ENCODE results near the gene NCKAP5. TPM values are rescaled to one million over a fixed set of nuclear protein-coding genes. Genes with fewer than 3 reads are reported as not detected.

The NCKAP5 gene
- total and polyA plus RNA-seq, 2 of the 8 experiments (the other 6 are each of a cell fraction or from before 2014, with no cell fraction given) = 0.27 to 0.86 TPM

- CTCF ChIA-PET (ENCODE audit: partially characterized antibody) = interaction anchor here (1.0 to 2.9 kb wide), 7 partner anchors 9 to 107 kb away, joined by 3 to 17 read pairs (median 4); no protein-coding TSS in a partner anchor
- no peaks in the 10 kb centered on the region for H3K79me2 ChIP-seq (ENCODE audit: control insufficient read depth in 1 of 2, insufficient read depth in 2 of 2, low read length in 2 of 2)
- FAIRE-seq = no peak
- TF ChIP-seq CHD7 (IDR thresholded peaks at IDR 0.05; ENCODE audit: insufficient replicate concordance, low read length) = no peak
Observed at GRCh38 chr2:133412694-133413093, 155.6 kb downstream of the NCKAP5 start.

More at GRCh38 chr2:133412694-133413093, 155.6 kb downstream of the NCKAP5 start:
- Histone ChIP-seq H3K56ac (replicated peaks; ENCODE audit: insufficient read length, low read depth, low read length) (no peak overlapping the region), H3K4ac (replicated peaks; ENCODE audit: insufficient read length, low read depth, low read length) (no peak overlapping the region), H3K23me2 (ENCODE audit: low read depth, low read length) (no peaks in the 10 kb centered on the region), H4K91ac (replicated peaks; ENCODE audit: insufficient read length, low read length) (no peak overlapping the region), H3K14ac (ENCODE audit: insufficient read length) (no peak overlapping the region), H2BK20ac (ENCODE audit: low read length) (no peak overlapping the region), H2BK5ac (ENCODE audit: low read depth, low read length) (no peak overlapping the region), H3K27ac (ENCODE audit: low read depth, low read length) (no peak overlapping the region), H2BK15ac (ENCODE audit: low read length) (no peak overlapping the region), H3K4me1 (replicated peaks in 1 of 4; ENCODE audit: control insufficient read depth in 3 of 4, insufficient read depth in 4 of 4, low read length in 3 of 4) (peaks cover 0 to 1% (median 0%) of the 10 kb centered on the region in 4 experiments; a peak in 3 of 7 replicates), H3K18ac (ENCODE audit: extremely low read depth, low read length) (no peak overlapping the region), H2BK12ac (ENCODE audit: low read depth, low read length) (no peak overlapping the region), H3K23ac (ENCODE audit: insufficient read length) (no peak overlapping the region), H3K36me3 (ENCODE audit: control insufficient read depth in 2 of 4, insufficient read depth in 4 of 4, low read length in 3 of 4) (no peaks in the 10 kb centered on the region), H3K9me3 (ENCODE audit: insufficient read depth in 2 of 2, low read depth in 1 of 2, low read length in 1 of 2) (no peaks in the 10 kb centered on the region), H4K20me1 (replicated peaks in 1 of 2; ENCODE audit: control insufficient read depth in 1 of 2, insufficient read depth in 2 of 2, low read length in 2 of 2) (no peaks in the 10 kb centered on the region), H3K9ac (replicated peaks in 1 of 4; ENCODE audit: extremely low read depth in 1 of 4, low read depth in 3 of 4, low read length in 3 of 4) (no peak overlapping the region), H2BK120ac (replicated peaks; ENCODE audit: low read depth, low read length) (no peak overlapping the region), H2AFZ (ENCODE audit: low read length) (no peak overlapping the region), H3K27me3 (replicated peaks in 1 of 4; ENCODE audit: control insufficient read depth in 3 of 4, extremely low read depth in 1 of 4, insufficient read depth in 3 of 4, low read length in 3 of 4) (no peaks in the 10 kb centered on the region; a peak in 2 of 7 replicates), H4K5ac (ENCODE audit: insufficient read length, low read depth, low read length) (no peak overlapping the region), H4K8ac (ENCODE audit: extremely low read depth, insufficient read depth, low read length) (no peak overlapping the region), H3K4me3 (ENCODE audit: extremely low read depth in 1 of 4, insufficient read depth in 2 of 4, low read depth in 3 of 4, low read length in 4 of 4) (no peak overlapping the region), H3K4me2 (ENCODE audit: insufficient read depth in 1 of 2, low read depth in 2 of 2, low read length in 2 of 2) (no peak overlapping the region), H3K79me1 (ENCODE audit: low read depth, low read length) (no peaks in the 10 kb centered on the region), H2AK5ac (ENCODE audit: low read depth, low read length) (no peak overlapping the region)
- no peak for DNase-seq (ENCODE audit: low read depth in 1 of 2, low spot score in 2 of 2)
- POLR2A ChIA-PET (ENCODE audit: partially characterized antibody) = interaction anchor here (1.3 kb wide), 1 partner anchor 34 kb away, joined by 3 read pairs; no protein-coding TSS in a partner anchor
